Hematopoietic multipotent progenitor cell treated with erythropoietin and hydrocortisone succinate and interleukin-3 and kit ligand, for 8 days (in vitro differentiated cells): Measurements from ENCODE around the gene MCOLN1.

Experiments used
- DNase-seq: peaks from one replicate; pipeline ENCODE4 v3.0.0-alpha.2; 2015

Gene MCOLN1

DNA sequence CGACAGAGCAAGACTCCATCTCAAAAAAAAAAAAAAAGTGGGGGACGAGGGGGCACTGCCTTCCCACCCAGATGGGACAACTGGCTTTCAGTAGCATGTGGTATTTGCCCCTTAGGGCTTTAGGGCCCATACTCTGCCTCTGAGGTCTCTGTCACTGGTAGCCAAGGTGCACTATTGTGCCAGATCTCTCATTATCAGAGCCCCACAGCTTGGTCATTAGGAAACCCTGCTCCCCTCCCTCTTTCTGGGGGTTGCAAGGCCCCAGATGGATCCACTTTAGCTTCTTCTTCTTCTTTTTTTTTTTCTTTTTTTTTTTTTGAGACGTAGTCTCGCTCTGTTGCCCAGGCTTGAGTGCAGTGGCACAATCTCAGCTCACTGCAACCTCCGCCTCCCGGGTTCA lies 17.7 kb upstream of the MCOLN1 start:
- DNase-seq, result peak; percentile 93

DNA sequence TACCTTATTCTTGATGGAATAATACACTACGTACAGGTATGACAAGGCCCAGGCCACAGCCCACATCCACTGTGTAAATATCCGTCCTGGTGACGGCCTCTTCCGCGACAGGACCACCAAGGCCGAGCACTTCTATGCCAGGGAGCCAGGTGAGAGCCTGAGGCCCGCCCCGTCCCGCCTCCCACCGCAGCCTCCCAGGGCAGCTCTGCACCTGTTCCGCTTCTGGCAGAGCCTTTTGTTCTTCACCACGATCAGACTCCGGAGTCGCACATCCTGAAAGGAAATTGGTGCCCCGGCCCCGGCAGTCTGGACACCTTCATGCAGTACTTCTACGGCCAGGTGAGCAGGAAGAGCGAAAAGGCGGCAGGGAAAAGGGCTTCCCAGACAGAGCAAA lies 17.1 kb upstream of the MCOLN1 start:
- DNase-seq, result no peak

DNA sequence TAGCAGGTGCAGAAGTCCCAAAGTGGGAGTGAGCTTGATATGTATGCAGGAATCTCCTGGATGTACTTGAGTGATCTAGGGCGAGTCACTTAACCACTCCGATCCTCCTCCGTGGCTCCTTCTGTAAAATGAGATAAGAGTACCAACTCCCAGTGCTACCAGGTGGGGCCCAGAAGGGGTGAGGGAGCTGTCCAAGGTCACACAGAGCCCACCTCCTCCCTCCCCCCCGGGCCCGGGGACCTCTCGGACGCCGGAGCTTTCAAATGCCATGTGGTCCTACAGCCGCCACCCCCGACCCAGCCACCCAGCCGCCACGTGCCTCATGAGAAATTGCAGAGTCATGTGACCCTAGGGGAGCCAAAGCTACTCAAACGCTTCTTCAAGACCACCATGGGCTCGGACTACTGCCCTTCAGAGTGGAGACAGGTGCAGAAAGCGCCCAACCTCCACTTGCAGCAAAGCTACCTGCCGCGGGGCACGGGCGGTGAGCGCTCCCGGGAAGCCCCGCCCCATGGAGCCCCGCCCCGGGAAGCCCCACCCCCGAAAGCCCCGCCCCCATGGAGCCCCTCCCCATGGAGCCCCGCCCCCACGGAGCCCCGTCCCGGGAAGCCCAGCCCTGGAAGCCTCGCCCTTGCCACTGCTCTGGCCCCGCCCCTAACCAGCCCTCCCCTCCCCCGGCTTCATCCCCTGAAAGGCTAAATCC lies 16.6 kb upstream of the MCOLN1 start:
- peak; percentile 92 for DNase-seq

DNA sequence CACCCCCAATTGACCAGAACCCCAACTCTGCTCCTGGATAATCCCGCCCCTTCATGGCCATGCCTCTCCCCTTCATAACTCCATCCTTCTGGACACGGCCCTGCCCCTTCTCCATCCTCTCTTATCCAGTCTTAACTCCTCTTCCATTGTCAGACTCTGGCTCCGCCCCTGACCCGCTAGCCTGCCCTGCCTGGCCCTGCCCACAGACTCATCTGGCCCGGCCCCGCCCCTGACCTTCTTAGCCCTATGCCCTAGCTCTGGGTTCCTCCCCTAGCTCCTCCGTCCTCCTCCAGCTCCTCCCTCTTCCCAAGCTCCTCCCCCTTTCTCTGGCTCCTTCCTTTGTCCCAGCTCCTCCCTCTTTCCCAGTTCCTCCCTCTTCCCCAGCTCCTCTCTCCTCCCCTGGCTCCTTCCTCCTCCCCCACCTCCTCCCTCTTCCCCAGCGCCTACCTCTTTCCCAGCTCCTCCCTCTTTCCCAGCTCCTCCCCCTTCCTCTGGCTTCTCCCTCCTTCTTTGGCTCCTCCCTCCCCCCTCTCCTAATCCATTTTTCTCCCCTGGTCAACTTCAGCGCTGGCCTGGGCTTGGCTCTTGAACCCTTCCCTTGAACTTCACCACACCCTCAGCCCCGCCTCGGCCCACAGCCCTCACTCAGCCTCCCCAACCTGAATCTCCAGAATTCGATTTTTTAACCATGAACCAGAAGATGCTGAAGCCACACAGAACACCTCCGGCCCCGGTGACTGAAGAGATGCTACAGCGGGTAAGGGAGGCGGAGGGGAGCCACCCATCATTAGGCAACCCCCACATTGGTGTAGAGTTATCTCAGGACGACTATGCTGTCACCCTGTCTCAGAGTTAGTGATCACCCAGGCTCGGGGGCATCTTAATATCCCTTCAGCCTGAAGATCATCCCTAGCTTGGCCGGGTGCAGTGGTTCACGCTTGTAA lies 15.8 kb upstream of the MCOLN1 start:
- DNase-seq, result peak; percentile 93

DNA sequence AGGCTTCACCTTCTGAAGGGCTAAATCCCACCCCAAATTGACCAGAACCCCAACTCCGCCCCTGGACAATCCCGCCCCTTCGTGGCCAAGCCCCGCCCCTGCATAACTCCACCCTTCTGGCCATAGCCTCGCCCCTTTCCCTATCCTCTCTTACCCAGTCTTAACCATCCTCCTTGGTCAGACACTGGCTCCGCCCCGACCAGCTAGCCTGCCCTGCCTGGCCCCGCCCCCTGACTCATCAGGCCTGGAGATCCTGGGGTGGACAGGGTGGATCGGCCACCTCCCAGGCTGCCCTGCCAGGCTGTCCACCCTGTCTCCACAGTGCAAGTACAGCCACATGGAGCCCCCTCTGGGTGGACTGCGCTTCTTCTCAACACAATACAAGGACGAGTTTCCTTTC lies 14.5 kb upstream of the MCOLN1 start:
- peak; percentile 77 for DNase-seq

DNA sequence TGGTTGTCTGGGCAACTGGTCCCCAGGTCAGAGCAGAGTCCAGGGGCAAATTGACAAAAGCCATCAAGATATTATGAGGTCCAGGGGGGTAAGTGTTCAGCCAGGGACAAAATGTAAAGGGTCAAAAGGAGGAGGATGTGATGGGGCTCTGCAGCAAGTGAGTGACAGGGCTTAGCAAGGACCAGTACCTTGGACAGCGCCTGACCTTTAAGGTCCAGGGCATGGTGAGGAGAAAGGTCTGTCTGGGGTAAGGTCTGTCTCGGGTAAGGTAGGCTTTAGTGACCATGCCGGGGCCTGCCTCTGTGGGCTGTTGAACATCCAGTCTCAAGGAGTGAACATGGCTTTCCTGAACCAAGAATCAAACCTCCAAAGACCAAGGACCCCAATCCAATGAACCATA lies 12.8 kb upstream of the MCOLN1 start:
- peak; percentile 37 for DNase-seq

DNA sequence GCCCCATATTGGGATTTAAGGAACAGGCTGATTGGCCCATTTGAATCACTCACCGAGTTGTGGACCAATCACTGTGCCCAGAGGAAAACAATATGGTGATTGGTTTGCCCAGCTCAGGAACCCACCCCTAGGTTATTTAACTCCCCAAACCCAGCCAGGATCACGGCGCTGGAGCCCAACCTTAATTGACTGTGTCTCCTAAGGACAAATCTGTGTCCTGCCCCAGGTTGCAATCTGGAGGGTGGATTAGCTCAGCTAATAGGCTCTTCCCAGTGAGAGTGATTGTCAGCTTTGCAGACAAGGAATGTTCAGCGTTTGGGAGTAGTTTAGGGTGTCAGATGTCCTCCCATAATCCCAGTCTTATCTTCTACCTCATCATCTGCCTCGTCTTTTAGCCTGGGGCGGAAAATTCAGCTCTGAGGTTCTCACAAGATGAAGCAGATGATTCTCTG lies 10.0 kb upstream of the MCOLN1 start:
- no peak for DNase-seq

DNA sequence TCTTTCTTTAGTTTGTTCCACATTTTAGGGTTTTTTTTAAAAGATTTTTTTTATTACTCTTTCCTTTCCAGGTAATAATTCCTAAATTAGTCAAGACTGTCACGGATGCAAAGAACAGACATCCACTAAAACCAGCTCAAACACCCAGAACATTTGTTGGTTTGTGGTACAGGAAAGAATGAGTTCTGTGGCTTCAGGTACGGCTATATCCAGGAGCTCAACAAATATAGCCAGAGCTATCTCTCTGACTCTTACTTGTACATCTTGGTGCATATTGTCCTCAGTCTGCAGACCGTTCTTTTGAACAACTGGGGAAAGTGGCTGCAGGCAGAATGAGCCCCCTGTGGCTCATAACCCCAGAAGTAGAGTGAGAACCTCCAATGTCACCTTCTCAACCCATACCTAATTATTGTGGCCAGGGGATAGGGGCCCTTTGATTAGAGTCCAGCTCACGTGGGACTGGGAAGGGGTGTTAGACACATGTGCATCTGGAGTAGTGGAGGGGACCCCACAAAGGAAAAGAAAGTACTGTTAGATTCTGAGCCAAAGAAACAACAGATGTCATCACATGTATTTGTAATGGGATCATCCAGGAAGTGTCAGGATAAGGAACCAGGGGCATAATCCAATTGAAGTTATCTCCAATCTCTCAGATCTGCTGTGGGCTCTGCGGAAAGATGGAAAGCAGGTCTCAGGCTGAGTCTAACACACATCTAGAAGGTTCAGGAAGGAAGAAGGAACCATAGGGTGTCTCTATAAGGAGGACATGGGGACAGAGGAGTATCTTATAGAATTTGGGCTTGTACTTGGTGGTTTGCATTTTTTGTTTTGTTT lies 8.4 kb upstream of the MCOLN1 start:
- no peak for DNase-seq

DNA sequence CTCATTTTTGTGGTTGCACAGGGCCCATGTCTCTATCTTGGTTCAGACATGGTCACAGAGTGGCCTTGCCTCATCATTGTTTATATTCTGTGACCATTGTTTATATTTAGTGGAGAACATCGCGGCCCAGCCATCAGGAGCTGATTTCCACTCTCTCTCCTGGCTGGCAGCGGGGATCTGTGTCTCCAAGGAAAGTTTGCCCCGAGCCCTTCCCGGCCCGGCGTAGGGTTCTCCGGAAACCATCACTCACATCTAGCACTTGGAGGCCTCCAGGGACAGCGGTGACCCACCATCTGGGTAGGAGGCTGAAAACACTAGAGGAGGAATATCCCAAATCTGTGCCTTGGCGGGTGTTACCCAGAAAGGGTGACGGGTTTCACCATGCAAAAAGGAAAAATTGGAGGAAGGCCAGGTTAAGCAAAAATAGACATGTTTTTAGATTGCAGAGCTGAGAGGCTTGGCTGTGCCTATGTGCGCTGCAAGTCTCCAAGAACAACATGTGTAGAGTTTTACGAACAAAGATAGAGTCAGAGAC lies 7.2 kb upstream of the MCOLN1 start:
- DNase-seq, result no peak

DNA sequence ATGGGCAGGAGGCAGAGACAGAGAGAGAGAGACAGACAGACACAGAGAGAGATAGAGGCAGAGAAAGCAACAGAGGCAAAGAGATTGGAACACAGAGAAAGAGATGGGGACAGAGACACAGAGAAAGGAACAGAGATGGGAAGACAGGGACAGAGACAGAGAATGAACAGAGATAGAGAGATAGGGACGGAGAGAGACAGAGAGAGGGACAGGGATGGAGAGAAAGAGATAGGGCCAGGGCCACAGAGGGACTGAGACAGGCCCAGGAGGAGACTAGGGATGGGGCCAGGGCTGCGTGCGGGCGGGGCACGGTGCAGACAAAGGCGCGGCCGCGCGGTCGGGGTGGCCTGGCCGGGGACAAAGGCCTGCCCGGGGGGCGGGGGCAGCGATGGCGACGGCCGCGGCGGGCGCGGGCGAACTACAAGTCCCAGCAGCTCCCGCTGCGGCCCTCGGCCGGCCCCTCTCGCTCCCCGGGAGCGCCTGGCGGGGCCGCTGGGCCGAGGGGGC lies 6.7 kb upstream of the MCOLN1 start, which contains the start of gene ZNF358:
TSS of gene ZNF358 (plus strand) at position 459 of the 507 bp plus-strand sequence. CDS start 3,140 bp downstream, outside the sequence.
- peak; percentile 33 for DNase-seq

DNA sequence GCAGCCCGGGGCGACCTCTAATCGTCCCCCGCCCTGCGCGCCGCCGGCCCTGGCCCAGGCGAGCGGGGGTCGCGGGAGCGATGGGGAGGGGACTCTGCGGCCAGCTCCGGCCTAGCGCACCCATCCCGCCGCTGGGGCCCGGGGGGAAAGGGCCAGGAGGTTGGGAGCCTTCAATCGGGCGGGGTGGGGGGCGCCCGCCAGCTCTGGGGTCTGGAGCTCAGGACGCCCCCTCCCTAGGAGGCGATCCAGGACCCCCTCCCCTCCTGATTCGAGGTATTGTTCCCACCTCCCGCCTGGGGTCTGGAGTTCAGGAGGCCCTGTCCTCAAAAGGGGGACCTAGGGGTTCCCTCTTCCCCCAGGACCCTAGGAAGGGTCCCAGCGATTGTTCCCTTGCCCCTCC lies 6.1 kb upstream of the MCOLN1 start:
- no peak for DNase-seq

DNA sequence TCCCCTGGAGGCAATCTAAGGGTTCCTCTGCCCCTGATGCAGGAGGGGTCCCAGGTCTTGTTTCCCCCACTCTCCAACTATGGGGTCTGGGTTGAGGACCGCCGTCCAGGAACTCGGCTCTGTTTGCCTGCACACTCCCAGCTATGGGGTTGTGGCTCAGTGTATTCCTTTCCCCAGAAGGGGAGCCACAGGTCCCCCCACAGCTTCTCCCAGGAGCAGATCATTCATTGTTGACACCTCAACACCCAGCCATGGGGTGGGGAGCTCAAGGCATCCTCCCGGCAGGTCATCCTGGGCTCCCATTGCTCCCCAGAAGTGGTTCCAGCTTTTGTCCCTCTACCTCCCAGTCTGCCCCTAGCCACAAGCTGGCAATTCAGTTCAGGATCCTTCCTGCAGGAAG lies 5.5 kb upstream of the MCOLN1 start:
- DNase-seq, result no peak

DNA sequence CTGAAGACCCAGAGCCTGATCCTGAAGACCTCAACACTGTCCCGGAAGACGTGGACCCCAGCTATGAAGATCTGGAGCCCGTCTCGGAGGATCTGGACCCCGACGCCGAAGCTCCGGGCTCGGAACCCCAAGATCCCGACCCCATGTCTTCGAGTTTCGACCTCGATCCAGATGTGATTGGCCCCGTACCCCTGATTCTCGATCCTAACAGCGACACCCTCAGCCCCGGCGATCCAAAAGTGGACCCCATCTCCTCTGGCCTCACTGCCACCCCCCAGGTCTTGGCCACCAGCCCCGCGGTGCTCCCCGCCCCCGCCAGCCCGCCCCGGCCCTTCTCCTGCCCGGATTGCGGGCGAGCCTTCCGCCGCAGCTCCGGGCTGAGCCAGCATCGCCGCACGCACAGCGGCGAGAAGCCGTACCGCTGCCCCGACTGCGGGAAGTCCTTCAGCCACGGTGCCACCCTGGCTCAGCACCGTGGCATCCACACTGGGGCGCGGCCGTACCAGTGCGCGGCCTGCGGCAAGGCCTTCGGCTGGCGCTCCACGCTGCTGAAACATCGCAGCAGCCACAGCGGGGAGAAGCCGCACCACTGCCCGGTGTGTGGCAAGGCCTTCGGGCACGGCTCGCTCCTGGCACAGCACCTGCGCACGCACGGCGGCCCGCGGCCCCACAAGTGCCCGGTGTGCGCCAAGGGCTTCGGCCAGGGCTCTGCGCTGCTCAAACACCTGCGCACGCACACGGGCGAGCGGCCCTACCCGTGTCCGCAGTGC lies 2.9 kb upstream of the MCOLN1 start:
- no peak for DNase-seq

DNA sequence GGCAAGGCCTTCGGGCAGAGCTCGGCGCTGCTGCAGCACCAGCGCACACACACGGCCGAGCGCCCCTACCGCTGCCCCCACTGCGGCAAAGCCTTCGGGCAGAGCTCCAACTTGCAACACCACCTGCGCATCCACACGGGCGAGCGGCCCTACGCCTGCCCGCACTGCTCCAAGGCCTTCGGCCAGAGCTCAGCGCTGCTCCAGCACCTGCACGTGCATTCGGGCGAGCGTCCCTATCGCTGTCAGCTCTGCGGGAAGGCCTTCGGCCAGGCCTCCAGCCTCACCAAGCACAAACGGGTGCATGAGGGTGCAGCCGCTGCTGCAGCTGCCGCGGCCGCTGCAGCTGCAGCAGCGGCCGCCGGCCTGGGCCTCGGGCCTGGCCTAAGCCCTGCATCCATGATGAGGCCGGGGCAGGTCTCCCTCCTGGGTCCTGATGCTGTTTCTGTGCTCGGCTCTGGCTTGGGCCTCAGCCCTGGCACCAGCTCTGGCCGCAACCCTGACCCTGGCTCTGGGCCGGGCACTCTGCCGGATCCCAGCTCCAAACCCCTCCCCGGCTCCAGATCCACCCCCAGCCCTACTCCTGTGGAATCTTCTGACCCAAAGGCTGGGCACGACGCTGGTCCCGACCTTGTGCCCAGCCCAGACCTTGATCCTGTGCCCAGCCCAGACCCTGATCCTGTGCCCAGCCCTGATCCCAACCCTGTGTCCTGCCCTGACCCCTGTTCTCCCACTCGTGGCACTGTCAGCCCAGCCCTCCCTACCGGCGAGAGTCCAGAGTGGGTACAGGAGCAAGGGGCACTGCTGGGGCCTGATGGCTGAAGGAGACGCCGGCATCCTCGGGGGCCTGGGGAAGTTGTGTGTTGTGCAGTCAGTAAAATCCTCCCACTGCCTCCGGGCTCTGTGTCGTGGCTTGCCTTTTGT lies 2.0 kb upstream of the MCOLN1 start:
- DNase-seq, result no peak

DNA sequence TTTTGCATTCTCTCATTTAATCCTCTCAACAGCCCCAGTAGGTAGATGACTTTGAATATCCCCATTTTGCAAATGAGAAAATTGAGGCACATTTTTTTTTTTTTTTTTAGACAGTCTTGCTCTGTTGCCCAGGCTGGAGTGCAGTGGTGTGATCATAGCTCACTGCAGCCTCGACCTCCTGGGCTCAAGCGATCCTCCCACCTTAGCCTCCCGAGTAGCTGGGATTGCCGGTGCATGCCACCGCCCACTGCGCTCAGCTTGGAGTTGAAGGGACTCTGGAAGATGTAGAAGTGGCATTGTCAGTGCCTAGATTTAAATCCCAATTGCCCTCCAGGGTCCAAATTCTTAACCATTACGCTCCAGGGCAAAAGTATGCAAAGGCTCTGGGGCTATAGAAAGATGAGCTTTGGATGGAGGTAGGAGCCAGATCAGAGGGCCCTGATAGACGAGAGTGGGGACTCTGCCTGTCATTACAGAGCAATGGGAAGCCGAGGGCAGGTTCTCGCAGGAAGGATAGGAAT lies 813 bp upstream of the MCOLN1 start:
- DNase-seq, result no peak

DNA sequence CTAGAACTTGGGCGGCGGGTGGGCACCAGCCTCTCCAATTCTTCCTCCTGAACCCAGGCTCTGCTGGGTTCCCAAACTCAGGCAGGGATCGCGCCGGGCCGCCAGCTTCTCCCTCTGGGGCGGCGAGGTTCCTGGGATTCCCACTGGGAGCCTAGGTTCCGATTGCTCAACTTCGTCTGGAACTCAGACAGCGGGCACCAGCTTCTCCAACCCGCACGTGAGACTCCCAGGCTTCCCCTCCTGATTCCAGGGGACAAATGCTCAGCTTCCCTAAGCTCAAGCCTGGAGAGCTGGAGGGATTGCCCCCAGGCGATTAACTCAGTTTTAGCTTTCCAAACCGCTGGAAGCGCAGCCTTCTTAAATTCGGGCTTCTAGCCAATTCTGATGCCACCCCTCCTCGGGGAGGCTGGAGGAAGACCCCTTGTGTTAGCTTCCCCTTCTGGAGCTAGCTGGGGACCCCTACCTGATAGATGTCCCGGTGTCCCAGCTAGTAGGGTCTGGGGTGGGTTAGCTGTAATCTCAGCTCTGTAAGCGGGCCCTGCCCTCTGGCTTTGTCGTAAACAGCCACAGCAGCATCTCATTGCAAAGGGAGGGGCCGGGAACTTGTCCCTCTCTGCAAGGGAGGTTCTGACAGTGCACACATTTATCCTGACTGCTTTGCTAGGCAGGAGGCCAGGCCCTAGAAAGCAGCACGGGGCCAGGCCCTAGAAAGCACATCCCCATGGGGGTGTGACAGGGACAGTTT lies 671 bp downstream of the MCOLN1 start:
- DNase-seq, result peak; percentile 49

DNA sequence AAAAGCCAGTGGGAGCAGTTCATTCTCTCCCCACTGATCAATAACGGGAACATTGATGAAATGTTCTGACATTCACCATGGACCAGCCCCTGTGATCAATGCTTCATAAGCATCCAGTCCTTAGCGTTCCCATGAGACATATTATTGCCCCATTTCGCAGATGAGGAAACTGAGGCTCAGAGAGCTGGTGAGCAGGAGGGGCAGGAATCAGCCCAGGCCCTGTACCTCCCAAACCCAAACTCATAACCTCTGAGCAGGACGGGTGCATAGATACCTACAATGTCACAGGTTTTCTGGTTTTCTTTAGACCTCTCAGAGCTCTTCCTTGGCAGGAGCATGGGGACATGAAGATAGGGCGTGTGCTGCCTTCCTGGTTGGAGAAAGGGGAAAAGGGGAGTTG lies 2.1 kb downstream of the MCOLN1 start:
- no peak for DNase-seq

DNA sequence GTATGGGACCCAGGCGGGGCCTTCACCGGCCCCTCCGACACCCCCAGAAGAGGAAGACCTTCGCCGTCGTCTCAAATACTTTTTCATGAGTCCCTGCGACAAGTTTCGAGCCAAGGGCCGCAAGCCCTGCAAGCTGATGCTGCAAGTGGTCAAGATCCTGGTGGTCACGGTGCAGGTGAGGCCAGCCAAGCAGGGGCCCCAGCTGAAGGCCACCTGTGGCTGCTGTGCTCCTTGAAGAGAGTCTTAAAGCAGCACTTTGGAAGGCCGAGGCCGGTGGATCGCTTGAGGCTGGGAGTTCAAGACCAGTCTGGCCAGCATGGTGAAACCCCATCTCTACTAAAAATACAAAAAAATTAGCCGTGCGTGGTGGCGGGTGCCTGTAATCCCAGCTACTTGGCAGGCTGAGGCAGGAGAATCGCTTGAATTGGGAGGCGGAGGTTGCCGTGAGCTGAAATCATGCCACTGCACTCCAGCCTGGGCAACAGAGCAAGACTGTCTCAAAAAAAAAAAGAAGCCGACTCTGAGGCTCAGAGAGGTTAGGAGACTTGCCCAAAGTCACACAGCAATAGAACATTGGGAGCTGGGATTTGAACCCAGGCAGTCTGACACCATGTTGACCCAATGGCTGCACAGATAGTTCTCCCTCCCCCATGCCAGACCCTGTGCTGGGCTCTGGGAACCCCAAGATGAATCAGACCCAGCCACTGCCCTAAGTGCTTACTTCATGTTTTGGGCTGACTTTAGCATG lies 2.7 kb downstream of the MCOLN1 start:
- no peak for DNase-seq
